ES-I3 (cell line): ENCODE measurements around the gene VPS9D1.

Experiments
- H3K36me3 ChIP-seq: 2 replicates; pipeline ENCODE4 v1.6.1; 2013; ENCODE audit warnings: mild to moderate bottlenecking, low read length, control low read depth, moderate library complexity; ENCODE audit not compliant: insufficient read depth
- H3K4me1 ChIP-seq: 2 replicates; pipeline ENCODE4 v1.6.1; 2013; ENCODE audit warnings: mild to moderate bottlenecking, control low read depth, low read length; ENCODE audit not compliant: insufficient read depth
- H3K9ac ChIP-seq: 2 replicates; pipeline ENCODE4 v1.6.1; 2013; ENCODE audit warnings: low read depth, mild to moderate bottlenecking, low read length, moderate library complexity
- H3K9me3 ChIP-seq: 2 replicates; pipeline ENCODE4 v1.6.1; 2013; ENCODE audit warnings: mild to moderate bottlenecking, low read length, moderate library complexity; ENCODE audit not compliant: control insufficient read depth, insufficient read depth

Gene VPS9D1

GRCh38 chr16:89658221-89658879 is 62.3 kb downstream of the VPS9D1 start:
- Histone ChIP-seq H3K4me1 (no peaks in the 10 kb centered on the region), H3K9me3 (no peaks in the 10 kb centered on the region), H3K9ac (peak overlapping the region; percentile 68), H3K36me3 (peaks cover 6% of the 10 kb centered on the region)

- Histone ChIP-seq H3K9me3 (no peaks in the 10 kb centered on the region), H3K9ac (peak within 1 kb of the TSS; percentile 68), H3K36me3 (peaks cover 6% of the 10 kb centered on the region), H3K4me1 (no peaks in the 10 kb centered on the region)
Observed at GRCh38 chr16:89657442-89658220, 63.1 kb downstream of the VPS9D1 start, which contains the start of the genes CHMP1A and SPATA33. CHMP1A (minus strand) TSS chr16:89657708; CDS start chr16:89657588, 120 bp downstream. SPATA33 (plus strand) TSS chr16:89657836; CDS start chr16:89657912, 76 bp downstream.
